HCT116 (cell line): ENCODE measurements around the gene ALOX5AP. TPM values are rescaled to one million over a fixed set of nuclear protein-coding genes. Genes with fewer than 3 reads are reported as not detected.

Source experiments
- ATAC-seq: fragments of 200-7000 bp; cut with Tn5 transposase; 2 replicates; pipeline ENCODE4 v1.9.1; 2020; ENCODE audit warnings: mild to moderate bottlenecking, moderate library complexity
- BruUV-seq: library from RNA; stranded (reverse); fragments of 400-500 nt; replicated peaks from 2 replicates; lab custom pipeline; 2021; lab: Mats Ljungman, UMichigan
- CTCF ChIA-PET: fragments of 300-600 bp; sonication (Branson Sonifier 250); formaldehyde crosslinking; loops from one replicate; lab custom pipeline; 2021; ENCODE audit warnings: antibody characterized with exemption; lab: Charles Lee
- POLR2A ChIA-PET: fragments of 300-600, 350-600 bp; sonication (Branson Sonifier 250); formaldehyde crosslinking; loops from one replicate; lab custom pipeline; 2021; ENCODE audit warnings: antibody characterized with exemption; lab: Charles Lee
- RAD21 ChIA-PET, 2 experiments: fragments of 300-600 bp; sonication (Branson Sonifier 250); formaldehyde crosslinking; loops; one replicate each; lab custom pipeline; 2023; ENCODE audit warnings: low total read pairs in 2 of 2; ENCODE audit not compliant: uncharacterized antibody in 2 of 2, unreplicated experiment in 2 of 2, low non-redundant PET in 1 of 2; lab: Charles Lee
- DNase-seq: peaks from one replicate; pipeline ENCODE4 v3.0.0-alpha.2; 2010; ENCODE audit warnings: low read depth, low spot score
- H2AFZ ChIP-seq: fragments of 200-600 bp; shearing (Covaris generic), sonication (generic); 2 replicates; pipeline ENCODE4 v1.6.1; 2017; ENCODE audit warnings: low read depth, mixed run types, mixed read lengths, antibody characterized with exemption, low read length; ENCODE audit not compliant: poor library complexity, severe bottlenecking
- H3K27ac ChIP-seq: 2 replicates; pipeline ENCODE4 v1.5.1; 2012; ENCODE audit warnings: low read depth, low read length
- H3K27me3 ChIP-seq: fragments of 200-600 bp; sonication (generic); 2 replicates; pipeline ENCODE4 v1.6.1; 2016; ENCODE audit warnings: mixed run types, low read length, mixed read lengths; ENCODE audit not compliant: insufficient read depth
- H3K36me3 ChIP-seq, 2 experiments: fragments of 200-500 bp in 1 of 2; fragments of 200-600 bp in 1 of 2; sonication (Bioruptor generic) in 1 of 2; sonication (generic) in 1 of 2; 2 replicates each; pipeline versions ENCODE4 v1.5.1 to v1.6.1; 2014 to 2016; ENCODE audit warnings: low read length in 2 of 2, inconsistent platforms in 1 of 2, mixed read lengths in 1 of 2, mixed run types in 1 of 2; ENCODE audit not compliant: insufficient read depth in 2 of 2, control insufficient read depth in 1 of 2
- H3K4me1 ChIP-seq, 2 experiments: fragments of 200-600 bp in 1 of 2; sonication (generic) in 1 of 2; 2 replicates each; pipeline versions ENCODE4 v1.5.1 to v1.6.1; 2012 to 2017; ENCODE audit warnings: low read length in 2 of 2, inconsistent platforms in 1 of 2, mild to moderate bottlenecking in 1 of 2, mixed read lengths in 1 of 2, mixed run types in 1 of 2, moderate library complexity in 1 of 2; ENCODE audit not compliant: insufficient read depth in 2 of 2, control insufficient read depth in 1 of 2
- H3K4me2 ChIP-seq: fragments of 200-600 bp; sonication (generic); 2 replicates; pipeline ENCODE4 v1.6.1; 2017; ENCODE audit warnings: mixed run types, low read length, mixed read lengths
- H3K4me3 ChIP-seq, 2 experiments: fragments of 200-600 bp in 1 of 2; sonication (generic) in 1 of 2; replicated peaks in 1 of 2; 2 replicates each; pipeline ENCODE4 v1.5.1; 2011 to 2016; ENCODE audit warnings: low read length in 2 of 2, control low read depth in 1 of 2, low read depth in 1 of 2, mild to moderate bottlenecking in 1 of 2, mixed read lengths in 1 of 2, mixed run types in 1 of 2
- H3K79me2 ChIP-seq: fragments of 200-600 bp; sonication (generic); 2 replicates; pipeline ENCODE4 v1.6.1; 2017; ENCODE audit warnings: mild to moderate bottlenecking, mixed run types, low read length, moderate library complexity, mixed read lengths; ENCODE audit not compliant: insufficient read depth
- H3K9ac ChIP-seq: fragments of 200-600 bp; sonication (generic); 2 replicates; pipeline ENCODE4 v1.6.1; 2016; ENCODE audit warnings: low read length, mixed read lengths
- H3K9me2 ChIP-seq: fragments of 200-600 bp; sonication (generic), shearing (Covaris generic); 2 replicates; pipeline ENCODE4 v1.6.1; 2017; ENCODE audit warnings: mixed run types, mild to moderate bottlenecking, moderate library complexity; ENCODE audit not compliant: insufficient read depth
- H3K9me3 ChIP-seq, 2 experiments: fragments of 200-500 bp in 1 of 2; fragments of 200-600 bp in 1 of 2; sonication (Bioruptor generic) in 1 of 2; sonication (generic) in 1 of 2; 2 replicates each; pipeline ENCODE4 v1.6.1; 2014 to 2017; ENCODE audit warnings: low read length in 2 of 2, mixed read lengths in 2 of 2, inconsistent platforms in 1 of 2, low read depth in 1 of 2, mild to moderate bottlenecking in 1 of 2, mixed run types in 1 of 2, moderate library complexity in 1 of 2; ENCODE audit not compliant: control insufficient read depth in 1 of 2, insufficient read depth in 1 of 2
- H4K20me1 ChIP-seq: fragments of 200-600 bp; sonication (generic), shearing (Covaris generic); 2 replicates; pipeline ENCODE4 v1.6.1; 2017; ENCODE audit warnings: mixed run types, mild to moderate bottlenecking, moderate library complexity; ENCODE audit not compliant: insufficient read depth
- ATF3 ChIP-seq: IDR thresholded peaks from 2 replicates; pipeline ENCODE4 v1.6.1; 2012
- CEBPB ChIP-seq: IDR thresholded peaks from 2 replicates; pipeline ENCODE4 v1.6.1; 2012; ENCODE audit warnings: low read depth
- EZH2phosphoT487 ChIP-seq: fragments of 200-600 bp; IDR thresholded peaks from 2 replicates; pipeline ENCODE4 v1.6.1; 2018; ENCODE audit warnings: antibody characterized with exemption, borderline replicate concordance
- FOSL1 ChIP-seq: IDR thresholded peaks from 2 replicates; pipeline ENCODE4 v1.6.1; 2012; ENCODE audit warnings: low read depth
- MAX ChIP-seq: IDR thresholded peaks from 2 replicates; pipeline ENCODE4 v1.6.1; 2012
- RAD21 ChIP-seq: IDR thresholded peaks from 2 replicates; pipeline ENCODE4 v1.6.1; 2012; ENCODE audit warnings: low read depth, mild to moderate bottlenecking
- REST ChIP-seq: IDR thresholded peaks from 2 replicates; pipeline ENCODE4 v1.6.1; 2012; ENCODE audit warnings: low read depth
- SIN3A ChIP-seq: IDR thresholded peaks from 2 replicates; pipeline ENCODE4 v1.6.1; 2012; ENCODE audit warnings: low read depth
- SP1 ChIP-seq: IDR thresholded peaks from 2 replicates; pipeline ENCODE4 v1.6.1; 2012; ENCODE audit warnings: low read depth
- TCF7L2 ChIP-seq: IDR thresholded peaks from 2 replicates; pipeline ENCODE4 v1.7.0; 2011; ENCODE audit warnings: borderline replicate concordance, inconsistent platforms; ENCODE audit not compliant: insufficient read depth, insufficient read length; ENCODE audit errors: extremely low read depth
- YY1 ChIP-seq: IDR thresholded peaks from 2 replicates; pipeline ENCODE4 v1.6.1; 2011; ENCODE audit warnings: low read length, low read depth, moderate library complexity, mild to moderate bottlenecking; ENCODE audit not compliant: insufficient replicate concordance; ENCODE audit errors: extremely low read depth
- intact Hi-C: fragments of 100-400 bp; cut with micrococcal nuclease; formaldehyde crosslinking; loops from 2 replicates; pipeline ENCODE4 v1.10.0; 2022
- total RNA-seq: library from RNA; stranded (reverse); gene quantifications from one replicate; pipeline ENCODE4 v1.2.1, GENCODE V29; 2021; ENCODE audit not compliant: unreplicated experiment
- TF ChIP-seq, protein P1 (sequence below): IDR thresholded peaks from 2 replicates; pipeline ENCODE4 v1.6.1; 2011; ENCODE audit warnings: mild to moderate bottlenecking, low read length, moderate library complexity; ENCODE audit not compliant: insufficient replicate concordance; ENCODE audit errors: extremely low read depth
- TF ChIP-seq, protein P2 (sequence below), 3 experiments: fragments of 200-600 bp in 1 of 3; sonication (generic) in 1 of 3; IDR thresholded peaks in 2 of 3; conservative IDR thresholded peaks in 1 of 3; 2 replicates each; pipeline ENCODE4 v1.5.1; 2012 to 2017; ENCODE audit warnings: low read depth in 2 of 3, low read length in 2 of 3, antibody characterized with exemption in 1 of 3, borderline replicate concordance in 1 of 3, control low read depth in 1 of 3, mild to moderate bottlenecking in 1 of 3, mixed read lengths in 1 of 3, mixed run types in 1 of 3, moderate library complexity in 1 of 3; ENCODE audit not compliant: insufficient read depth in 1 of 3

Gene ALOX5AP
- total RNA-seq, 1 experiment from 2014 or later, result not detected

DNA sequence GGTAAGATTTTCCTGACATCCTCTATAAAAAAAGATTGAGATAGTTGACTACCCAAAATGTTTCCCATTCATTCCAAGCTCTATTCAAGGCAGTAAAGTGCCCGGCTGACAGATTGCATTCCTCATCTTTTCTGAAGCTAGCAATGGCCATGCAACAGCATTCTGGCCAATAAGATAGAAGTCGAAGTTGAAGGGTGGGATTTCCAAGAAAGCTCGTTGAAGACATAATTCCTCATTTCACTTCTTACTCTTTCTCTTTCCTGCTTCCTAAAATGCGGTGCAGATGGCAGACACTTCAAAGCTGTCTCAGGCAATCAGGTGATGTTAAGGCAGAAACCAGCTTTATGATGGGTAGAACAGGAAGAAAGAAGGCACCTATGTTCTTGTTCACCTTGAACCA lies 13.4 kb upstream of the ALOX5AP start:
- CTCF ChIA-PET, result no interaction called here
- BruUV-seq, result no TSS peak

More for the DNA sequence above, 13.4 kb upstream of the ALOX5AP start:
- RAD21 ChIA-PET, result no interaction called here
- TF ChIP-seq CEBPB (no peak), FOSL1 (no peak), RAD21 (no peak), ATF3 (no peak), YY1 (no peak), MAX (no peak), SP1 (no peak), TCF7L2 (no peak), REST (no peak), SIN3A (no peak), EZH2phosphoT487 (no peak)
- TF ChIP-seq, protein P1, sequence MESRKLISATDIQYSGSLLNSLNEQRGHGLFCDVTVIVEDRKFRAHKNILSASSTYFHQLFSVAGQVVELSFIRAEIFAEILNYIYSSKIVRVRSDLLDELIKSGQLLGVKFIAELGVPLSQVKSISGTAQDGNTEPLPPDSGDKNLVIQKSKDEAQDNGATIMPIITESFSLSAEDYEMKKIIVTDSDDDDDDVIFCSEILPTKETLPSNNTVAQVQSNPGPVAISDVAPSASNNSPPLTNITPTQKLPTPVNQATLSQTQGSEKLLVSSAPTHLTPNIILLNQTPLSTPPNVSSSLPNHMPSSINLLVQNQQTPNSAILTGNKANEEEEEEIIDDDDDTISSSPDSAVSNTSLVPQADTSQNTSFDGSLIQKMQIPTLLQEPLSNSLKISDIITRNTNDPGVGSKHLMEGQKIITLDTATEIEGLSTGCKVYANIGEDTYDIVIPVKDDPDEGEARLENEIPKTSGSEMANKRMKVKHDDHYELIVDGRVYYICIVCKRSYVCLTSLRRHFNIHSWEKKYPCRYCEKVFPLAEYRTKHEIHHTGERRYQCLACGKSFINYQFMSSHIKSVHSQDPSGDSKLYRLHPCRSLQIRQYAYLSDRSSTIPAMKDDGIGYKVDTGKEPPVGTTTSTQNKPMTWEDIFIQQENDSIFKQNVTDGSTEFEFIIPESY, result no peak
- TF ChIP-seq, protein P2, sequence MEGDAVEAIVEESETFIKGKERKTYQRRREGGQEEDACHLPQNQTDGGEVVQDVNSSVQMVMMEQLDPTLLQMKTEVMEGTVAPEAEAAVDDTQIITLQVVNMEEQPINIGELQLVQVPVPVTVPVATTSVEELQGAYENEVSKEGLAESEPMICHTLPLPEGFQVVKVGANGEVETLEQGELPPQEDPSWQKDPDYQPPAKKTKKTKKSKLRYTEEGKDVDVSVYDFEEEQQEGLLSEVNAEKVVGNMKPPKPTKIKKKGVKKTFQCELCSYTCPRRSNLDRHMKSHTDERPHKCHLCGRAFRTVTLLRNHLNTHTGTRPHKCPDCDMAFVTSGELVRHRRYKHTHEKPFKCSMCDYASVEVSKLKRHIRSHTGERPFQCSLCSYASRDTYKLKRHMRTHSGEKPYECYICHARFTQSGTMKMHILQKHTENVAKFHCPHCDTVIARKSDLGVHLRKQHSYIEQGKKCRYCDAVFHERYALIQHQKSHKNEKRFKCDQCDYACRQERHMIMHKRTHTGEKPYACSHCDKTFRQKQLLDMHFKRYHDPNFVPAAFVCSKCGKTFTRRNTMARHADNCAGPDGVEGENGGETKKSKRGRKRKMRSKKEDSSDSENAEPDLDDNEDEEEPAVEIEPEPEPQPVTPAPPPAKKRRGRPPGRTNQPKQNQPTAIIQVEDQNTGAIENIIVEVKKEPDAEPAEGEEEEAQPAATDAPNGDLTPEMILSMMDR (IDR thresholded peaks at IDR 0.05 in 2 of 3, conservative IDR thresholded peaks at IDR 0.05 in 1 of 3; ENCODE audit: borderline replicate concordance in 1 of 3, insufficient read depth in 1 of 3, low read depth in 2 of 3, low read length in 2 of 3), result no peak
- TF ChIP-seq, all 23 proteins: peak for 0
- POLR2A ChIA-PET, result no interaction called here
- no peaks in the 10 kb centered on the region for H3K9me2 ChIP-seq
- ATAC-seq, result no peak
- no peaks in the 10 kb centered on the region for H3K9me3 ChIP-seq
- no peak overlapping the region for H3K4me3 ChIP-seq
- H3K4me1 ChIP-seq, result peaks cover 0 to 13% of the 10 kb centered on the region in 2 experiments; a peak in 2 of 4 replicates
- intact Hi-C loops, result no loop called here
- no peak overlapping the region for H3K9ac ChIP-seq
- H2AFZ ChIP-seq, result no peak overlapping the region
- no peaks in the 10 kb centered on the region for H4K20me1 ChIP-seq
- H3K27ac ChIP-seq, result no peak overlapping the region
- H3K79me2 ChIP-seq, result no peaks in the 10 kb centered on the region
- H3K36me3 ChIP-seq, result no peaks in the 10 kb centered on the region
- peaks cover 5% of the 10 kb centered on the region; the same call in 1 of the 2 replicates for H3K27me3 ChIP-seq
- no peak for DNase-seq
- no peak overlapping the region for H3K4me2 ChIP-seq
